ENCODE measurements around the gene KRT83. TPM values are rescaled to one million over a fixed set of nuclear protein-coding genes. Genes with fewer than 3 reads are reported as not detected.

The KRT83 gene
- total and polyA plus RNA-seq, 8 donors: not detected

GRCh38 chr12:52362118-52362726 is 41.0 kb upstream of the KRT83 start:
- intact Hi-C loops (cut with DNase I): no loop called here
- H3K4me1 ChIP-seq: no peaks in the 10 kb centered on the region
- WGBS, 2 donors: 88 to 92% methylated on average over 11 of the region's 11 CpGs

DNA sequence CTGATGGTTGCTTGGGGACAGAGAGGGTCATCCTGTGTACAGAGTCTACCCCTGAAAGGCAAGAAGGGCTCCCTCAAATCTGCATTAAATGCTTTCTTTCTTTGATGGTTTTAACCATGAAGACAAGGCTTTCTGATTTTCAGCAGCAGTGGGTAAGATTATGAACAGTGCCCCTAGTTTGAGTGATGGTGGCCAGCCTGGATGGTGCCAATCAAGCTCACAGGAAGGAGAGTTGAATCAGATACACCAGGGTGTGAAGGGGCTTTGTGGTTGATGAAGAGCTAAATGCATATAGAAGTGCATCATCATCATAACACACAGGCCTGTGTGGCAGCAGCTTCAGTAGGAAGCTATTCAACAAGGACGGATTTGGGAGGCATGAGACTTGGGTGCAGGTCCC is 40.4 kb upstream of the KRT83 start:
- Histone ChIP-seq H3K4me3 (no peak overlapping the region), H3K9me3 (no peaks in the 10 kb centered on the region), H3K36me3 (no peaks in the 10 kb centered on the region), H3K27ac (no peak overlapping the region), H3K4me1 (no peaks in the 10 kb centered on the region), H3K27me3 (no peaks in the 10 kb centered on the region)
- WGBS, 2 donors: 96 to 97% methylated on average over 1 of the region's 1 CpG
- FAIRE-seq (no peak), ATAC-seq (no peak), DNase-seq (peak in 1 of 6 donors; percentile 3)
- intact Hi-C loops (cut with DNase I): no loop called here
- TF ChIP-seq, protein P1, sequence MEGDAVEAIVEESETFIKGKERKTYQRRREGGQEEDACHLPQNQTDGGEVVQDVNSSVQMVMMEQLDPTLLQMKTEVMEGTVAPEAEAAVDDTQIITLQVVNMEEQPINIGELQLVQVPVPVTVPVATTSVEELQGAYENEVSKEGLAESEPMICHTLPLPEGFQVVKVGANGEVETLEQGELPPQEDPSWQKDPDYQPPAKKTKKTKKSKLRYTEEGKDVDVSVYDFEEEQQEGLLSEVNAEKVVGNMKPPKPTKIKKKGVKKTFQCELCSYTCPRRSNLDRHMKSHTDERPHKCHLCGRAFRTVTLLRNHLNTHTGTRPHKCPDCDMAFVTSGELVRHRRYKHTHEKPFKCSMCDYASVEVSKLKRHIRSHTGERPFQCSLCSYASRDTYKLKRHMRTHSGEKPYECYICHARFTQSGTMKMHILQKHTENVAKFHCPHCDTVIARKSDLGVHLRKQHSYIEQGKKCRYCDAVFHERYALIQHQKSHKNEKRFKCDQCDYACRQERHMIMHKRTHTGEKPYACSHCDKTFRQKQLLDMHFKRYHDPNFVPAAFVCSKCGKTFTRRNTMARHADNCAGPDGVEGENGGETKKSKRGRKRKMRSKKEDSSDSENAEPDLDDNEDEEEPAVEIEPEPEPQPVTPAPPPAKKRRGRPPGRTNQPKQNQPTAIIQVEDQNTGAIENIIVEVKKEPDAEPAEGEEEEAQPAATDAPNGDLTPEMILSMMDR (IDR thresholded peaks at IDR 0.05): no peak

More at GRCh38 chr12:52362118-52362726, 41.0 kb upstream of the KRT83 start:
- Histone ChIP-seq H3K27ac (no peak overlapping the region), H3K9me3 (no peaks in the 10 kb centered on the region), H3K27me3 (no peaks in the 10 kb centered on the region), H3K4me3 (no peak overlapping the region), H3K36me3 (no peaks in the 10 kb centered on the region)
- TF ChIP-seq, protein P1 (IDR thresholded peaks at IDR 0.05): no peak
- DNase-seq (no peak), ATAC-seq (no peak), FAIRE-seq (no peak)

DNA sequence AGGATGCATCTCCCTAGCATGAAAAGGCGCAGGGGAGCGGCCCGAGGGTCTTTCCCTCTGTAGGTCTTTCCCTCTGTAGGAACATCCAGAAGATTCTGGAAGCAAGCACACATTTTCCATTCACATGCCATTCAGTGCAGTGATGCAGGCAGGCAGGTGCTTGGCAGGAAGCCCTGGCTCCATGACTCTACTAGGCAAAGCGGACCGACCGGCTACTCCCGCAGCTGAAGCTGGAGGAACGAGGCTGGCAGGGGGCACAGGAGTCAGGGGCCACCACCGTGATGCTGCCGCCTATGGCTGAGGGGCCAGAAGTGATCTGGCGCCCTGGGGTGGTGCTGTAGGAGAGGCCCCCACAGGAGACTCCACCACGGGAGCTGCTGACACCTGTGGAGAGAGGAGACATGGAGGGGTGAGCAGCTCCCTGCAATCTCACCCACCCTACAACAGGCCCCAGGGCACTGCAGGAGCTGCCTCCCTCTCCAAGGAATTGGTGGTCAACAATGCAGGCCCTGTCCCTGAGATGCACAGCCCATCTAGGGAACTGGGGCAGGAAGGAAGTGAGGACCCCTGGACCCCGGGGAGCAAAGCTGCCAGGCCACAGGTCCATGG is 39.6 kb upstream of the KRT83 start:
- peak in 5 of 6 donors; percentile 35 to 78 (median 52) for DNase-seq
- peak; percentile 40 to 80 (median 58) for ATAC-seq
- H3K27ac ChIP-seq: no peak overlapping the region
- H3K36me3 ChIP-seq: no peaks in the 10 kb centered on the region
- 47 to 49% methylated on average over 13 of the region's 13 CpGs for WGBS, 2 donors
- no peaks in the 10 kb centered on the region for H3K4me1 ChIP-seq
- TF ChIP-seq, protein P1 (IDR thresholded peaks at IDR 0.05): no peak
- no peak for FAIRE-seq
- H3K4me3 ChIP-seq: no peak overlapping the region
- H3K9me3 ChIP-seq: no peaks in the 10 kb centered on the region
- intact Hi-C loops (cut with DNase I): no loop called here
- no peaks in the 10 kb centered on the region for H3K27me3 ChIP-seq

- FAIRE-seq: no peak
- H3K36me3 ChIP-seq: no peaks in the 10 kb centered on the region
- no peak overlapping the region for H3K4me3 ChIP-seq
- TF ChIP-seq, protein P1 (IDR thresholded peaks at IDR 0.05): no peak
- no peak overlapping the region for H3K27ac ChIP-seq
- WGBS, 2 donors: 87 to 90% methylated on average over 7 of the region's 7 CpGs
- H3K4me1 ChIP-seq: no peaks in the 10 kb centered on the region
- intact Hi-C loops (cut with DNase I): no loop called here
- no peaks in the 10 kb centered on the region for H3K9me3 ChIP-seq
- no peaks in the 10 kb centered on the region for H3K27me3 ChIP-seq
- ATAC-seq: no peak
- peak in 1 of 6 donors; percentile 43 for DNase-seq
Measured at GRCh38 chr12:52360106-52360662, 39.0 kb upstream of the KRT83 start.

DNA sequence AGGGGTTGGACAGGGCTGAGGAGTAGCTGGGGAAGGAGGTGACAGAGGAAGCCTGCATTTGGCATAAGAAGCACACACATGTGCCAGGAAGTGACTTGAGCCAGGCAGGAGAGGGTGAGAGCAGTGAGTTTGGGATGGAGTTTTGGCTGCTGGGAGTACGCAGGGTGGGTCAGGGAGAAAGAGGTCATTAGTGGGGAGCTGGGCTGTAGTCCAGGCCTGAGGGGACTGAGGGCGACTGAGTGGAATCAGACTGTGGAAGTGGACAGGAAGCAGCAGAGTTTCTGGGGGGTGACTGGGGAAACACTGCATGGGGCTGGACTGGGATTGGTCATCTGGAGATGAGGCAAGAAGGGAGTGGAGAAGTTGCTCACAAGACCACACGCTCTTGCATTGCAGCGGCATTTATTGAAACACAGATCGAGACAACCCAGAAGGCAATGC is 38.4 kb upstream of the KRT83 start:
- Histone ChIP-seq H3K27me3 (no peaks in the 10 kb centered on the region), H3K9me3 (no peaks in the 10 kb centered on the region), H3K4me3 (no peak overlapping the region), H3K27ac (no peak overlapping the region), H3K36me3 (no peaks in the 10 kb centered on the region), H3K4me1 (no peaks in the 10 kb centered on the region)
- 78 to 86% methylated on average over 5 of the region's 5 CpGs for WGBS, 2 donors
- no peak for FAIRE-seq
- TF ChIP-seq, protein P1 (IDR thresholded peaks at IDR 0.05): no peak
- intact Hi-C loops (cut with DNase I): no loop called here
- DNase-seq: no peak
- ATAC-seq: peak in 1 of 4 donors; percentile 14
